ENCODE measurements around the gene UBXN2A.

UBXN2A gene

GRCh38 chr2:24048769-24049484, 108.7 kb downstream of the UBXN2A start:
- TF ChIP-seq POLR2A (IDR thresholded peaks at IDR 0.05; ENCODE audit: extremely low read depth, insufficient read length) (no peak), MYC (IDR thresholded peaks at IDR 0.05; ENCODE audit: low read depth, low read length) (no peak), CTCF (IDR thresholded peaks at IDR 0.05; ENCODE audit: low read depth, low read length) (no peak)
- TF ChIP-seq, protein P1, sequence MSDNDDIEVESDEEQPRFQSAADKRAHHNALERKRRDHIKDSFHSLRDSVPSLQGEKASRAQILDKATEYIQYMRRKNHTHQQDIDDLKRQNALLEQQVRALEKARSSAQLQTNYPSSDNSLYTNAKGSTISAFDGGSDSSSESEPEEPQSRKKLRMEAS (IDR thresholded peaks at IDR 0.05; ENCODE audit: low read depth, low read length), result no peak
- H3K4me3 ChIP-seq (ENCODE audit: low read depth, low read length), result peak overlapping the region; percentile 17
- peak; percentile 28 for DNase-seq (ENCODE audit: low read depth)

DNA sequence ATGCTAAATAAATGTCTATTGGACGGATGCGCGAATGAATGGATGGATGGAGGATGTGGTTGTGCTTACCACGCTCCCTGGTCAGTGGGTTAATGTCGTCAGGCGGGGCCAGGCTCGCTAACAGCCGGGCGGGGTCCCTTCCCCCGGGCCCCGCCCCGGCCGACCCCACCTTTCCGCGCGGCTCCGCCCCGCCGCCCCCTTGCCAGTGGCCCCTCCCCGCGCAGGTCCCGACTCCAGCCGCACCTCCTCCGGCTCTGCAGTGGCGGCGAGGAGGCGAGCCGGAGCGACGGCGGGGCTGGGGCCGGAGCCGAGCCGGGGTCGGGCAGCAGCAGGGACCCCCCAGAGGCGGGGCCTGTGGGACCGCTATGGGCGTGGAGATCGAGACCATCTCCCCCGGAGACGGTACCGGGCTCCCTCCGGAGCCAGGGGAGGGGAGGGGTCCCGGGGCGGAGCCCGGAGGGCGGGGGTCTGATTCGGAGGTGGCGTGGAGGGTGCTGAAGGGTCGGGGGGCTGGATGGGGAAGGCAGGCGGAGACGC, 109.3 kb downstream of the UBXN2A start, which contains the start of gene FKBP1B:
FKBP1B (plus strand) TSS at position 257 of the 537 bp plus-strand sequence; CDS start at position 366, 109 bp downstream.
- H3K4me3 ChIP-seq (ENCODE audit: low read depth, low read length), result peak within 1 kb of the TSS; percentile 17
- TF ChIP-seq CTCF (IDR thresholded peaks at IDR 0.05; ENCODE audit: low read depth, low read length) (no peak), POLR2A (IDR thresholded peaks at IDR 0.05; ENCODE audit: extremely low read depth, insufficient read length) (no peak), MYC (IDR thresholded peaks at IDR 0.05; ENCODE audit: low read depth, low read length) (no peak)
- DNase-seq (ENCODE audit: low read depth), result peak; percentile 52

- DNase-seq (ENCODE audit: low read depth), result no peak
- TF ChIP-seq MYC (IDR thresholded peaks at IDR 0.05; ENCODE audit: low read depth, low read length) (no peak), POLR2A (IDR thresholded peaks at IDR 0.05; ENCODE audit: extremely low read depth, insufficient read length) (no peak), CTCF (IDR thresholded peaks at IDR 0.05; ENCODE audit: low read depth, low read length) (no peak)
- TF ChIP-seq, protein P1 (IDR thresholded peaks at IDR 0.05; ENCODE audit: low read depth, low read length), result no peak
- no peak overlapping the region for H3K4me3 ChIP-seq (ENCODE audit: low read depth, low read length)
These were observed 110.0 kb downstream of the UBXN2A start for GRCh38 chr2:24050041-24050979.

DNA sequence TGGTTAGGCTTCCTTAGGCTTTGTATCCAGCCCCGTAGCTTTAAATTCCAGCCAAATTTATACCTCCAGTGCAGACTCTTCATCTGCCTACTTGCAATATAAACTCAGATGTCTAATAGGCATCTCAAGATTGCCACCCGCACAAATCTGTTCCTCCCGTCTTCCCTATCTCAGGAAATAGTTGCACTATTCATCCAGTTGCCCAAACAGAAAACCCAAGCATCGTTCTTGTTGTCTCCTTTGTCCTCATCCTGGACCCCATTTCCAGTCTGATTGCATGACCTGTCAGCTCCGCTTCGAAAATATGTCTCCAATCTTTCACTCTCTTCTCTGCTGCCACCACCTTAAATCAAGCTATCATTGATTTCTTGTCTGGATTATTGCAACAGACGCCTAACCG, 111.6 kb downstream of the UBXN2A start:
- DNase-seq (ENCODE audit: low read depth), result no peak
- no peak for TF ChIP-seq MYC (IDR thresholded peaks at IDR 0.05; ENCODE audit: low read depth, low read length)
- TF ChIP-seq, protein P1 (IDR thresholded peaks at IDR 0.05; ENCODE audit: low read depth, low read length), result no peak
- no peak for TF ChIP-seq CTCF (IDR thresholded peaks at IDR 0.05; ENCODE audit: low read depth, low read length)
- TF ChIP-seq POLR2A (IDR thresholded peaks at IDR 0.05; ENCODE audit: extremely low read depth, insufficient read length), result no peak
- no peak overlapping the region for H3K4me3 ChIP-seq (ENCODE audit: low read depth, low read length)

DNA sequence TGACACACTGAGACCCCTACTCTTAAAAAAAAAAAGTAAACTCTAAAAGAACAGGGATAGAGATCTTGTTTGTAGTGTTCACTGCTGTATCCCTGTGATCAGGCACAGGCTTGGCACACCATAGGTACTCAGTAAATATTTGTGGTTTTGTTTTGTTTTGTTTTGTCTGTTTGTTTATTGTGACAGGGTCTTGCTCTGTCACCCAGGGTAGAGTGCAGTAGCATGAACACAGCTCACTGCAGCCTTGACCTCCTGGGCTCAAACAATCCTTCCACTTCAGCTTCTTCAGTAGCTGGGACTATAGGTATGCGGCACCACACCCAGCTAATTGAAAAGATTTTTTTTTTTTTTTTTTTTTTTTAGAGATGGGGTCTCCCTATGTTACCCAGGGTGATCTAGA, 112.7 kb downstream of the UBXN2A start:
- TF ChIP-seq, protein P1 (IDR thresholded peaks at IDR 0.05; ENCODE audit: low read depth, low read length), result no peak
- TF ChIP-seq POLR2A (IDR thresholded peaks at IDR 0.05; ENCODE audit: extremely low read depth, insufficient read length) (no peak), CTCF (IDR thresholded peaks at IDR 0.05; ENCODE audit: low read depth, low read length) (no peak), MYC (IDR thresholded peaks at IDR 0.05; ENCODE audit: low read depth, low read length) (no peak)
- no peak overlapping the region for H3K4me3 ChIP-seq (ENCODE audit: low read depth, low read length)
- no peak for DNase-seq (ENCODE audit: low read depth)
